Retinal pigment epithelial cell (primary cell): Measurements from ENCODE around the gene C19orf33.
A peak's percentile ranks its signal among the peaks of the same experiment; 100 is the strongest.

ENCODE experiments used
- DNase-seq: peaks from one replicate; pipeline ENCODE4 v3.0.0-alpha.2; 2010; ENCODE audit warnings: low read depth
- H3K4me3 ChIP-seq: 2 replicates; pipeline ENCODE4 v1.5.1; 2011; ENCODE audit warnings: mild to moderate bottlenecking, low read length, control low read depth, moderate library complexity
- CTCF ChIP-seq: conservative IDR thresholded peaks from 2 replicates; pipeline ENCODE4 v1.5.1; 2011; ENCODE audit warnings: low read depth, low read length, control low read depth, inconsistent platforms

The C19orf33 gene

DNA sequence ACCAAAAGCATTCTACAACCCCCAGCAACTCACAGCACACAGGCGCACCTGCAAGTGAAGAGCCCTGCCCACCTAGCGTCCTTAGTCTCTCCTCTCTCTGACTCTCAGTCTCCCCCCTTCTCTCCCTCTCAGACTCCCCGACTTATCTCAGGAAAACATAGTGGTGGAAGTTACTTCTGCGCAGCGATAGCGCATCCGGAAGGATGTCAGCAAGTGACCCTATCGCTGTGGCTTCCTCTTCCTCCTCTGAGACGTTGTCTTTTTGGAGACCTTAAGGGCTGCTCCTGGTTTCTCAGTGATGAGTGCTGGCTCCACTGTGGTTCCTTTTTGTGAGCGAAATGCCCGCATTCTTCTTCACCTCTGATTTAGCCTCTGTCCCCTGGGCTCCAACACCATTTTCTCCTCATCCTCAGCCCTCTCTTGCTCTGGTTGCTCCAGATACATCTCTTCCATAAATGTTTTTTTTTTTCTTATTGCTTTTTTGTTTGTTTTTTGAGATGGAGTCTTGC is 13.1 kb downstream of the C19orf33 start:
- no peak for TF ChIP-seq CTCF
- H3K4me3 ChIP-seq = no peak overlapping the region

GRCh38 chr19:38318660-38319059 is 14.6 kb downstream of the C19orf33 start:
- no peak for TF ChIP-seq CTCF
- no peak for DNase-seq
- no peak overlapping the region for H3K4me3 ChIP-seq

More for the DNA sequence above, 13.1 kb downstream of the C19orf33 start:
- DNase-seq = no peak

DNA sequence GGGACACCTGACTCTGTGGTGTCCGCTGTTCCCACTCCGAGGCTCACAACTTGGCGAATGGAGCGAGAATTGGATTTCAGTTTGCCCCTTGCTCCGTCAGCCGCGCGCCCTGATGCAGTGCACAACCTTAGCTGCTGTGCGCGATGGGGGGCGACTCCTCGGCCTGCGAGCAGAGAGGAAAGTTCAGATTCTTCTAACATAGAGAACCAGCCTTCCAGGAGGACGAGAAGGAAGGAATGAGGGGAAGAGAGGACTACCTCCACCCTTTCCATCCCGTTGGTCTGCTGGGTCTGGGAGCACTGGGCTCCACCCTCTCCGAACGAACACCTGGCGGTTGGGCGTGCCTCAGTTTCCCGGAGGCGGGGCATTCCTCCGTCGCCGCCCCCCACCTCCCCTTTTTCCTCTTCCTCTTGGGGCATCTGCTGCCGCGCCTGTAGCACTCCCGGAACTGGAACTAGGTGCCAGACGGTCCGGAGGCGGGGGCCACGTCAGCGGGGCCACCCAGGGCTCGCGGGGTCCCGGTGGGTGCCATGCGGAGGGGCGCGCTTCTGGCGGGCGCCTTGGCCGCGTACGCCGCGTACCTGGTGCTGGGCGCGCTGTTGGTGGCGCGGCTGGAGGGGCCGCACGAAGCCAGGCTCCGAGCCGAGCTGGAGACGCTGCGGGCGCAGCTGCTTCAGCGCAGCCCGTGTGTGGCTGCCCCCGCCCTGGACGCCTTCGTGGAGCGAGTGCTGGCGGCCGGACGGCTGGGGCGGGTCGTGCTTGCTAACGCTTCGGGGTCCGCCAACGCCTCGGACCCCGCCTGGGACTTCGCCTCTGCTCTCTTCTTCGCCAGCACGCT is 15.6 kb downstream of the C19orf33 start, which contains the start of gene KCNK6:
Gene KCNK6 (plus strand): TSS at position 425 of the 838 bp plus-strand sequence. CDS start 106 bp downstream, at position 531.
- no peak for TF ChIP-seq CTCF
- no peak for DNase-seq
- H3K4me3 ChIP-seq = peak within 1 kb of the TSS; percentile 39

DNA sequence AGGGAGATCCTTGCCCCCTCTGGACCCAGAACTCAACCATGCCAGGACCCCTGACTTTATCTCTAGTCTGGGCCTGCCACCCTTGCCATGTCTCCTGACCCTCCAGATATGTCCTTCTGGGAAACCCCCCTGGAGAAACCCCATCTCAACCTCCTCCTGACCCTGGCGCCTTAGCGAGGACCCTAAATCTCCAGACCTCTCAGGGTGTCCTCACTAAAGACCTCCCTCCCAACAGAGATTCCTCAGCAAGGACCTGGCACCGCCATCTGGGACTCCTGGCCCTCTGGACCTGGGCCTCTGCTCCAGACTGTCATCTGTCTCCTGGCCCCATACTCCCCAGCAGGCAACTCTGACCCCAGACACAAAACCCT is 16.9 kb downstream of the C19orf33 start:
- no peak for DNase-seq
- TF ChIP-seq CTCF = no peak
- H3K4me3 ChIP-seq = no peak overlapping the region

DNA sequence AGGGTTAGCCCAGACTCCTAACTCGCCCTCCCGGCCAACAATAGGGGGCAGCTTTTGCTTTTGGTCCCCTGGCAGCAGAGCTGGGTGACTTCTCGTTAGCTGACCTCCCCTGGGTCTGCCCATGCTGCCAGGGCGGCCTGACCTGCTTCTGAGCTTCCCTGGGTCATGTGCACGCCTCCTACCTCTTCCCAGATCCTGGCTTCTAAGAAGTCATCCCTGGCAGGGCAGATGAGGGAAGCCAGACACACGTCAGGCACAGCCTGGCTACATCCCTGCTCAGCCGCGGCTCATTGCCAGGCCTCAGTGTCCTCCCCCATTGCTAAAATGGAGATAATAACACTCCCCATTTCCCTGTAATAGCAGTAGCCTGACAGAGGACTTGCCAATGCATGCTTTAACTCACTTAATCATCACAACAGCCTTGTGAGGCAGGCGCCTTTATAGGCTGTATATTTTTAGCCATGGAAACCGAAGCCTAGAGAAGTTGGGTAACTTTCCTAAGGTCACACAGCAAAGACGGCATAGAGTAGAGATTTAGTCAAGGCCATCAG is 17.7 kb downstream of the C19orf33 start:
- H3K4me3 ChIP-seq = no peak overlapping the region
- DNase-seq = no peak
- no peak for TF ChIP-seq CTCF

- TF ChIP-seq CTCF = no peak
- no peak overlapping the region for H3K4me3 ChIP-seq
- DNase-seq = no peak
Measured at GRCh38 chr19:38323291-38323690, 19.2 kb downstream of the C19orf33 start.
